ENCODE measurements around the gene TMEM132E.

GRCh38 chr17:34635876-34636275 lies 56.5 kb downstream of the TMEM132E start:
- no peak for TF ChIP-seq CTCF (conservative IDR thresholded peaks at IDR 0.05; ENCODE audit: low read depth, low read length)
- no peak for TF ChIP-seq EZH2 (IDR thresholded peaks at IDR 0.05; ENCODE audit: borderline replicate concordance, low read depth, low read length, poor library complexity, severe bottlenecking)
